Right atrium auricular region (tissue), 2 donors: ENCODE measurements around the gene PSMB1. TPM values are rescaled to one million over a fixed set of nuclear protein-coding genes. Genes with fewer than 3 reads are reported as not detected.

Experiments
- DNase-seq: peaks from one replicate; pipeline ENCODE4 v3.0.0-alpha.2; 2019; ENCODE audit warnings: low spot score
- H3K27ac ChIP-seq, 2 donors: fragments of 200-600 bp; sonication (generic); 1 replicate in 1 of 2; 2 replicates in 1 of 2; pipeline ENCODE4 v1.5.1; 2016 to 2019
- H3K27me3 ChIP-seq, 2 donors: fragments of 200-600 bp; sonication (generic); one replicate each; pipeline versions ENCODE4 v1.5.1 to v1.6.0; 2017 to 2019
- H3K36me3 ChIP-seq: fragments of 200-600 bp; sonication (generic); one replicate; pipeline ENCODE4 v1.5.1; 2016
- H3K4me1 ChIP-seq, 2 donors: fragments of 200-600 bp; sonication (generic); one replicate each; pipeline versions ENCODE4 v1.5.1 to v1.6.0; 2017 to 2019
- H3K4me3 ChIP-seq, 2 donors: fragments of 200-600 bp; sonication (generic); 1 replicate in 1 of 2; 2 replicates in 1 of 2; pipeline ENCODE4 v1.5.1; 2017 to 2019; ENCODE audit warnings: mild to moderate bottlenecking in 1 of 2, moderate library complexity in 1 of 2
- H3K9me3 ChIP-seq, 2 donors: fragments of 200-600 bp; sonication (generic); one replicate each; pipeline ENCODE4 v1.5.1; 2019
- CTCF ChIP-seq, 2 donors: fragments of 200-600 bp; sonication (generic); IDR thresholded peaks; one replicate each; pipeline ENCODE4 v1.5.1; 2019; ENCODE audit warnings: antibody characterized with exemption in 2 of 2
- total RNA-seq, 2 donors: library from RNA; depleted of rRNA; stranded (reverse); fragments of >200 nt; gene quantifications; one replicate each; pipeline ENCODE4 v1.1.0, GENCODE V29; 2016

Gene PSMB1
- total RNA-seq, 2 donors from 2014 or later = 188 to 245 TPM

GRCh38 chr6:170564936-170565530 is 11.9 kb upstream of the PSMB1 start:
- H3K36me3 ChIP-seq = peaks cover 60% of the 10 kb centered on the region
- no peak for DNase-seq
- no peak overlapping the region for H3K4me3 ChIP-seq
- H3K27ac ChIP-seq = no peak overlapping the region
- H3K9me3 ChIP-seq = no peaks in the 10 kb centered on the region
- TF ChIP-seq CTCF (IDR thresholded peaks at IDR 0.05) = no peak
- no peaks in the 10 kb centered on the region for H3K27me3 ChIP-seq
- no peaks in the 10 kb centered on the region for H3K4me1 ChIP-seq

GRCh38 chr6:170561555-170561954 is 8.4 kb upstream of the PSMB1 start:
- no peak for TF ChIP-seq CTCF (IDR thresholded peaks at IDR 0.05)
- peaks cover 55% of the 10 kb centered on the region for H3K36me3 ChIP-seq

GRCh38 chr6:170555305-170555704 is 2.2 kb upstream of the PSMB1 start:
- Histone ChIP-seq H3K27ac (no peak overlapping the region), H3K4me1 (peaks cover 0 to 36% of the 10 kb centered on the region in 2 donors)

More at GRCh38 chr6:170561555-170561954, 8.4 kb upstream of the PSMB1 start:
- H3K4me1 ChIP-seq = no peaks in the 10 kb centered on the region
- no peak overlapping the region for H3K4me3 ChIP-seq
- no peaks in the 10 kb centered on the region for H3K27me3 ChIP-seq
- H3K9me3 ChIP-seq = no peaks in the 10 kb centered on the region
- no peak for DNase-seq
- H3K27ac ChIP-seq = no peak overlapping the region

GRCh38 chr6:170554796-170555137 is 1.7 kb upstream of the PSMB1 start:
- Histone ChIP-seq H3K27me3 (no peaks in the 10 kb centered on the region), H3K27ac (peak overlapping the region; percentile 90 to 92), H3K4me1 (peaks cover 0 to 41% of the 10 kb centered on the region in 2 donors), H3K9me3 (no peaks in the 10 kb centered on the region), H3K36me3 (peaks cover 21% of the 10 kb centered on the region), H3K4me3 (peak overlapping the region; percentile 71 to 81)
- no peak for TF ChIP-seq CTCF (IDR thresholded peaks at IDR 0.05)
- no peak for DNase-seq

More at GRCh38 chr6:170555305-170555704, 2.2 kb upstream of the PSMB1 start:
- Histone ChIP-seq H3K27me3 (no peaks in the 10 kb centered on the region), H3K36me3 (peaks cover 21% of the 10 kb centered on the region), H3K9me3 (no peaks in the 10 kb centered on the region), H3K4me3 (peak overlapping the region in 1 of 2 donors; percentile 81)
- no peak for TF ChIP-seq CTCF (IDR thresholded peaks at IDR 0.05)
- no peak for DNase-seq

- peak in 1 of 2 donors; percentile 9 for TF ChIP-seq CTCF (IDR thresholded peaks at IDR 0.05)
- Histone ChIP-seq H3K9me3 (no peaks in the 10 kb centered on the region), H3K36me3 (peaks cover 15% of the 10 kb centered on the region), H3K4me3 (peak within 1 kb of the TSS; percentile 71 to 81), H3K27me3 (no peaks in the 10 kb centered on the region), H3K4me1 (peaks cover 0 to 45% of the 10 kb centered on the region in 2 donors), H3K27ac (peak within 1 kb of the TSS; percentile 90 to 92)
- peak; percentile 99 for DNase-seq
These were observed 1.1 kb upstream of the PSMB1 start, which contains the start of gene TBP for GRCh38 chr6:170554013-170554795. Gene TBP (plus strand): TSS chr6:170554369. CDS start chr6:170557030, 2,661 bp downstream.
